Measurements from ENCODE around the gene ANO6.

GRCh38 chr12:45342848-45343247 lies 127.0 kb downstream of the ANO6 start:
- TF ChIP-seq CTCF (conservative IDR thresholded peaks at IDR 0.05 in 1 of 2, IDR thresholded peaks at IDR 0.05 in 1 of 2; ENCODE audit: extremely low read depth in 1 of 2, insufficient read depth in 1 of 2, low read depth in 1 of 2, low read length in 2 of 2) (no peak), EZH2 (IDR thresholded peaks at IDR 0.05; ENCODE audit: borderline replicate concordance, low read length) (no peak)

Data from mammary epithelial cell (primary cell).